ENCODE data around the gene PIP4K2A. TPM values are rescaled to one million over a fixed set of nuclear protein-coding genes. Genes with fewer than 3 reads are reported as not detected.
A peak's percentile ranks its signal among the peaks of the same experiment; 100 is the strongest.

The PIP4K2A gene
- total RNA-seq, result 10 to 100 TPM in 2 of 4 donors, 1 to 10 TPM in 2; 6.8 to 34.7 (median 15.4) TPM

GRCh38 chr10:22714479-22715289, at the start of gene PIP4K2A:
Gene PIP4K2A, minus strand, starts transcription at chr10:22714578. Its CDS starts 252 bp downstream, at chr10:22714326.
- TF ChIP-seq CTCF (IDR thresholded peaks at IDR 0.05) (no peak), POLR2A (IDR thresholded peaks at IDR 0.05) (peak in 1 of 2 donors; percentile 52)
- H3K27ac ChIP-seq, result peak within 1 kb of the TSS; percentile 83 to 95 (median 90)
- H3K4me1 ChIP-seq, result peaks cover 0 to 19% (median 11%) of the 10 kb centered on the region in 4 donors
- no peaks in the 10 kb centered on the region for H3K9me3 ChIP-seq
- DNase-seq, result peak; percentile 79 to 88 (median 83)
- H3K27me3 ChIP-seq, result no peaks in the 10 kb centered on the region
- no peaks in the 10 kb centered on the region for H3K36me3 ChIP-seq
- peak within 1 kb of the TSS; percentile 79 to 96 (median 89) for H3K4me3 ChIP-seq

GRCh38 chr10:22761569-22762220, 47.3 kb upstream of the PIP4K2A start:
- Histone ChIP-seq H3K4me1 (peaks cover 0 to 8% (median 2%) of the 10 kb centered on the region in 4 donors), H3K27me3 (no peaks in the 10 kb centered on the region), H3K36me3 (no peaks in the 10 kb centered on the region), H3K9me3 (no peaks in the 10 kb centered on the region), H3K27ac (no peak overlapping the region), H3K4me3 (no peak overlapping the region)
- no peak for DNase-seq
- no peak for TF ChIP-seq POLR2A (IDR thresholded peaks at IDR 0.05)

- no peak overlapping the region for H3K27ac ChIP-seq
- no peak for DNase-seq
- peaks cover 0 to 8% (median 0%) of the 10 kb centered on the region in 4 donors for H3K4me1 ChIP-seq
- H3K4me3 ChIP-seq, result no peak overlapping the region
- TF ChIP-seq CTCF (IDR thresholded peaks at IDR 0.05) (no peak), POLR2A (IDR thresholded peaks at IDR 0.05) (no peak)
- no peaks in the 10 kb centered on the region for H3K9me3 ChIP-seq
- H3K27me3 ChIP-seq, result no peaks in the 10 kb centered on the region
- no peaks in the 10 kb centered on the region for H3K36me3 ChIP-seq
These were observed 45.6 kb upstream of the PIP4K2A start for GRCh38 chr10:22760025-22760424.

- Histone ChIP-seq H3K36me3 (no peaks in the 10 kb centered on the region), H3K4me3 (no peak overlapping the region), H3K27ac (no peak overlapping the region), H3K4me1 (no peaks in the 10 kb centered on the region), H3K27me3 (no peaks in the 10 kb centered on the region), H3K9me3 (no peaks in the 10 kb centered on the region)
- DNase-seq, result no peak
- TF ChIP-seq POLR2A (IDR thresholded peaks at IDR 0.05) (no peak), CTCF (IDR thresholded peaks at IDR 0.05) (no peak)
These were observed 44.5 kb upstream of the PIP4K2A start for GRCh38 chr10:22758867-22759266.

- TF ChIP-seq CTCF (IDR thresholded peaks at IDR 0.05) (no peak), POLR2A (IDR thresholded peaks at IDR 0.05) (no peak)
- Histone ChIP-seq H3K27ac (no peak overlapping the region), H3K36me3 (no peaks in the 10 kb centered on the region), H3K4me3 (no peak overlapping the region), H3K4me1 (no peaks in the 10 kb centered on the region), H3K9me3 (no peaks in the 10 kb centered on the region), H3K27me3 (no peaks in the 10 kb centered on the region)
- no peak for DNase-seq
These were observed 39.9 kb upstream of the PIP4K2A start for GRCh38 chr10:22754296-22754695.

GRCh38 chr10:22753786-22754185, 39.4 kb upstream of the PIP4K2A start:
- H3K4me1 ChIP-seq, result no peaks in the 10 kb centered on the region
- H3K27ac ChIP-seq, result no peak overlapping the region
- no peaks in the 10 kb centered on the region for H3K27me3 ChIP-seq
- no peak for DNase-seq
- no peak overlapping the region for H3K4me3 ChIP-seq
- no peaks in the 10 kb centered on the region for H3K36me3 ChIP-seq
- H3K9me3 ChIP-seq, result no peaks in the 10 kb centered on the region
- no peak for TF ChIP-seq POLR2A (IDR thresholded peaks at IDR 0.05)
- no peak for TF ChIP-seq CTCF (IDR thresholded peaks at IDR 0.05)
